NCI-H345 (cell line): Measurements from ENCODE around the gene SOX6.
"Not testable (repeated sequence)": the region's sequence is repeated elsewhere in the genome, so short reads cannot be mapped to it uniquely, and the experiment has no call there.

Experiments used
- DNase-seq: peaks from one replicate; lab custom pipeline; 2025; lab: John Stamatoyannopoulos, UW

SOX6 gene

GRCh38 chr11:15930442-15931025, 425.8 kb downstream of the SOX6 start:
- no peak for DNase-seq

DNA sequence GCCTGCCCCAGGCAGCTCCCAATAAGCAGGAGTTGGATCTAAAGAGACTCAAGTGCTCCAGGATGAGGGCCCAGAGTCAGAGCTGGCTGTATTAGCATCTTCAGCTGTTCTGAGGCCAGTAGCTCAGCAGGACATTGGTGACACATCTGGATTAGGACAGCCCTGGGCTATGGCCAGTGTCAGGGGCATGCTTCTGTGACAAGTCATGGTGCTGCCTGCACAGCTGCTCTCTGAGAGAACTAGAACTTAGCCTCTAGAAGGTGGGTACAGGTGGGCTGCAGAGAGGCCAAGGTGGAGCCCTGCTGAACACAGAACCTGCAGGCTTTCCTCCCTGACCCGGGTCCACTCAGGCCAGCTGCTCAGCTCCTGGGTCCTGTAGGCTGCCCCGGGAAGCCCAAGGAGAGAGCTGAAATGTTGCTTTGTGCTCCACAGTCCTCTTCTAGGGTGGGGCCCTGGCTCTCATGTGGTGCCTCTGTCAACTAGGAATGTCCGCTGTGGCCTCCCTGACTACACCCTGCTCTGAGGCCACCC, 426.9 kb downstream of the SOX6 start:
- no peak for DNase-seq

- DNase-seq: no peak
These were observed 428.5 kb downstream of the SOX6 start for GRCh38 chr11:15927864-15928217.

DNA sequence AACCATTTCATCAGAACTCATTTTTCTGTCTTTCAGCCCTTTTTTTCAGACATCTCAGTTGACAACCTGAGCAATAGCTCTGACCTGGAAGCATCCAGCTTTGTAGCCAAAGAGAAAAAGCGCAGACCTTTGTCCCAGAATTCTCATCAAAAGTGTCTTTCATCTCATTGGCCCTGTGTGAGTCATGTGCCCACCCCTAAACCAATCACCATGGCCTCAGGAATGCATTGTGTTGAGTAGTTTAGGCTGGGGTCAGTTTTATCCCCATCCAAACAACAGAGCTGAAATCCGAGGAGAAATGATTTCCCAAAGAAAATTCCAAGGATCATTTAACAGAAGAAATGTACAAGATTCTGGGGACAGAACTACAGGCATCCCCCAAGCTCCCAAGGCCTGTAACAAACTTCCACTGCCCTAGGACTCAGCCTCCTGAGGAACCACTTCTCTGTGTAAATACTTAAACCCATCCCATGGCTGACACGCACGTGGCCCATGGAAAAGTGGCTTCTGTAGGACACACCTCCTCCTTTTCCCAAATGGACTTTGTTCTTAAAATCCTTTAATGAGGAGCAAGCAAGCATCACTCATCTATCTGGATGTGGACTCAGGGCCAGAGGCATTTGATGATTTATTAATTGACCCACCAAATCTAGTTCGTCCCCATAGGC, 429.0 kb downstream of the SOX6 start:
- DNase-seq: no peak

- DNase-seq: no peak
These were observed 430.3 kb downstream of the SOX6 start for GRCh38 chr11:15926071-15926470.

GRCh38 chr11:15923183-15923582, 433.2 kb downstream of the SOX6 start:
- no peak for DNase-seq

- DNase-seq: not testable (repeated sequence)
These were observed 433.6 kb downstream of the SOX6 start for GRCh38 chr11:15922745-15923144.

GRCh38 chr11:15920856-15921629, 435.3 kb downstream of the SOX6 start:
- DNase-seq: no peak

DNA sequence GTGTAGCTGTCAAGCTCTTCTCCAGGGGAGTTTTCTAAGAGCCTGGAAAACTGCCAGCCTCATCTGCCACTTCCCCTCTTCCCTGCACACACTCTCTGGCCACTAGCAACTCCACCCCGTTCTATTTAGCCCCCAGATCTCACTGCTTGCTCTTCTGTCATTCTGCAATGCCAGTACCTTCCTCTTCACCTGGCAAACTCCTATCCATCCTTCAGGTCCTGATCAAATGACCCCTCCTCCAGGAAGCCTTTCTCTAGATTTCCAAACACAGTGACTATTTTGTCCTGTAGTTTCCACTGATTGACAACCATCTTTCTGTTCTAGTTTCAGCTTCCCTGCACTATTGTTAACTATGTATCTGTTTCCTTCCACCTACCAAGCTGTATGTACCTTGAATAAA, 437.7 kb downstream of the SOX6 start:
- DNase-seq: no peak

DNA sequence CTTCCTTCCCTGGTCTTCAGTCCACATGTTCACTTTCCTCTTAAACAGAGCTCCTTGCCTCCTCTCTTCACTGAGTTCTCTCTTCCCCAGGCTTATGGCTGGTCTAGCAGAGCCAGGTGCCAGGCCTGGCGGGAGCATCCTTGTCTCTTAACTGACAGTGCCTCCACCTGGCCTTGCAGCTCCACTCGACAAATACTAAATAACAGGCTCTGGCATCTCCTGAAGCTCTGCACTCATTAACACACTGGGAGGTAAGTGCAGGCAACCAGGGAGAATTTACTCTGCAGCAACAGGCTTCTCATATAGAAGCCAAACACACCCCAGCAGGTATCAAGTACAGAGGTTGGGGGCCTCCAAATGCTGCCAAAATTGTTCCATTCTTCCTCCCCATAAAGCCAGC, 438.1 kb downstream of the SOX6 start:
- DNase-seq: peak; percentile 97
